B cell (primary cell): ENCODE data around the gene PRR3. TPM values are rescaled to one million over a fixed set of nuclear protein-coding genes. Genes with fewer than 3 reads are reported as not detected.
A peak's percentile ranks its signal among the peaks of the same experiment; 100 is the strongest.

Source experiments
- ATAC-seq: fragments of 200-7000 bp; cut with Tn5 transposase; one replicate; pipeline ENCODE4 v1.10.0; 2021; ENCODE audit warnings: low read depth, mild to moderate bottlenecking, moderate number of reproducible peaks, moderate library complexity
- CTCF ChIA-PET: fragments of 350-600 bp; sonication (Branson Sonifier 250); formaldehyde crosslinking; loops from one replicate; lab custom pipeline; 2021; ENCODE audit warnings: antibody characterized with exemption, inconsistent platforms; lab: Charles Lee
- POLR2A ChIA-PET: fragments of 350-600 bp; sonication (Branson Sonifier 250); formaldehyde crosslinking; loops from one replicate; lab custom pipeline; 2021; ENCODE audit warnings: antibody characterized with exemption; lab: Charles Lee
- DNase-seq: peaks from one replicate; pipeline ENCODE4 v3.0.0; 2013
- H2AFZ ChIP-seq: 2 replicates; pipeline ENCODE4 v1.6.1; 2012; ENCODE audit warnings: mild to moderate bottlenecking, low read depth, low read length; ENCODE audit not compliant: insufficient read depth, poor library complexity, severe bottlenecking
- H3K27ac ChIP-seq, 2 donors: 1 replicate in 1 of 2; 2 replicates in 1 of 2; pipeline ENCODE4 v1.5.1; 2012 to 2013; ENCODE audit warnings: low read length in 2 of 2, mild to moderate bottlenecking in 2 of 2, moderate library complexity in 1 of 2
- H3K27me3 ChIP-seq, 4 experiments: fragments of 200-600 bp in 1 of 4; sonication (generic) in 1 of 4; replicated peaks in 1 of 4; 1 replicate in 2 of 4; 2 replicates in 2 of 4; pipeline versions ENCODE4 v1.6.1 to v1.7.0; 2013 to 2016; ENCODE audit warnings: low read length in 3 of 4, mild to moderate bottlenecking in 2 of 4, mixed read lengths in 1 of 4, moderate library complexity in 1 of 4; ENCODE audit not compliant: insufficient read depth in 4 of 4, control insufficient read depth in 3 of 4; ENCODE audit errors: control extremely low read depth in 1 of 4
- H3K36me3 ChIP-seq, 2 experiments: replicated peaks in 1 of 2; 1 replicate in 1 of 2; 2 replicates in 1 of 2; pipeline versions ENCODE4 v1.6.1 to v1.7.1; 2013; ENCODE audit warnings: low read length in 1 of 2; ENCODE audit not compliant: insufficient read depth in 2 of 2, control insufficient read depth in 1 of 2; ENCODE audit errors: control extremely low read depth in 1 of 2, extremely low read depth in 1 of 2
- H3K4me1 ChIP-seq, 2 donors: fragments of 200-600 bp in 1 of 2; sonication (generic) in 1 of 2; 1 replicate in 1 of 2; 2 replicates in 1 of 2; pipeline versions ENCODE4 v1.5.1 to v1.6.1; 2013 to 2017; ENCODE audit warnings: low read length in 2 of 2; ENCODE audit not compliant: control insufficient read depth in 2 of 2, insufficient read depth in 2 of 2
- H3K4me2 ChIP-seq: replicated peaks from 2 replicates; pipeline ENCODE3; 2012; ENCODE audit warnings: mild to moderate bottlenecking, low read depth, low read length; ENCODE audit not compliant: poor library complexity, severe bottlenecking
- H3K4me3 ChIP-seq, 5 experiments: fragments of 200-600 bp in 1 of 5; sonication (generic) in 1 of 5; 1 replicate in 3 of 5; 2 replicates in 2 of 5; pipeline versions ENCODE4 v1.5.1 to v1.7.0; 2011 to 2016; ENCODE audit warnings: low read length in 4 of 5, mild to moderate bottlenecking in 4 of 5, low read depth in 2 of 5, control low read depth in 1 of 5, moderate library complexity in 1 of 5; ENCODE audit not compliant: insufficient read depth in 1 of 5; ENCODE audit errors: control extremely low read depth in 1 of 5, extremely low read depth in 1 of 5
- H3K79me2 ChIP-seq: fragments of 200-600 bp; sonication (generic); one replicate; pipeline ENCODE4 v1.6.0; 2016; ENCODE audit warnings: low read length; ENCODE audit not compliant: control insufficient read depth, insufficient read depth
- H3K9ac ChIP-seq: fragments of 200-600 bp; sonication (generic); 2 replicates; pipeline ENCODE4 v1.6.1; 2017; ENCODE audit warnings: mild to moderate bottlenecking, low read length, moderate library complexity
- H3K9me3 ChIP-seq, 3 donors: one replicate each; pipeline versions ENCODE4 v1.6.1 to v1.7.1; 2013; ENCODE audit warnings: low read length in 2 of 3; ENCODE audit not compliant: control insufficient read depth in 2 of 3, insufficient read depth in 1 of 3; ENCODE audit errors: control extremely low read depth in 1 of 3
- H4K20me1 ChIP-seq: 2 replicates; pipeline ENCODE4 v1.6.0; 2012; ENCODE audit warnings: mild to moderate bottlenecking, low read length; ENCODE audit not compliant: insufficient read depth, control insufficient read depth, poor library complexity, severe bottlenecking
- H3K27ac Mint-ChIP-seq: one replicate; pipeline ENCODE4 v1.8.0; 2021; ENCODE audit warnings: mixed read lengths
- H3K27me3 Mint-ChIP-seq: one replicate; pipeline ENCODE4 v1.8.0; 2021; ENCODE audit warnings: mixed read lengths
- H3K4me1 Mint-ChIP-seq: one replicate; pipeline ENCODE4 v1.8.0; 2021; ENCODE audit warnings: mixed read lengths
- H3K4me3 Mint-ChIP-seq: one replicate; pipeline ENCODE4 v1.8.0; 2021; ENCODE audit warnings: mixed read lengths
- H3K9me3 Mint-ChIP-seq: one replicate; pipeline ENCODE4 v1.8.0; 2022; ENCODE audit warnings: mixed read lengths; ENCODE audit not compliant: insufficient read depth
- CTCF ChIP-seq: fragments of 200-600 bp; IDR thresholded peaks from one replicate; pipeline ENCODE4 v1.8.0; 2022; ENCODE audit warnings: antibody characterized with exemption, mild to moderate bottlenecking
- EZH2 ChIP-seq: IDR thresholded peaks from 2 replicates; pipeline ENCODE4 v1.6.1; 2012; ENCODE audit warnings: borderline replicate concordance, low read depth, mild to moderate bottlenecking, moderate library complexity, low read length; ENCODE audit not compliant: insufficient read depth, poor library complexity, severe bottlenecking
- WGBS: methylation state at CpG from one replicate; pipeline ENCODE4 v1.1.5; 2013; ENCODE audit warnings: missing lambda C conversion rate; ENCODE audit not compliant: insufficient coverage; 5-methylcytosine and 5-hydroxymethylcytosine counted together
- intact Hi-C: fragments of 100-400 bp; cut with micrococcal nuclease; formaldehyde crosslinking; loops from one replicate; pipeline ENCODE4 v1.10.0; 2022
- polyA plus RNA-seq: library from polyadenylated mRNA; depleted of rRNA; stranded (reverse); fragments of >200 nt; gene quantifications from 2 replicates; pipeline ENCODE4 v1.2.3, GENCODE V29; 2012
- total RNA-seq, 2 donors: library from RNA; stranded (reverse); fragments of 120-200 nt in 1 of 2; gene quantifications; 1 replicate in 1 of 2; 2 replicates in 1 of 2; pipeline versions ENCODE4 v1.2.3 to v1.2.4, GENCODE V29; 2013 to 2022

PRR3 gene
- total and polyA plus RNA-seq, 2 donors (not counting 1 experiment from before 2014, with no cell fraction given) = 15.0 to 30.3 TPM

DNA sequence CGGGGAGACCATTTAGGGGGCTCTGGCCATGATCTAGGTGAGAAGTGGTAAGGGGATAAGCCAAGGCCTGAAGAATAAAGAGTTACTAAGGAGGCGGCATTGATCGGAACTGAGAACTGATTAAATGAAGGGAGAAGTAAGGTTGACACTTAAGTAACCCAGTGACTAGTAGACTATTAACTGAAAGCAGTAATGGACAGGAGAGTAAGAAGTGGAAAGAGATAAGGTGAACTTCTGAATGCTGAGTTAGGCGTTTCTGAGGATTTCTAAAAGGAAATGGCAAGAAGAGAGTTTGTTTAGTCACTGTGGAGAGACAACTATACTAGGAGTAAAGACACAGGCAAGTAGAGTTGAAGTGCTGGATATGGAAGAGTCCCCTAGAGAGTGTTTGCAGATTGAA is 16.0 kb downstream of the PRR3 start:
- H3K27ac ChIP-seq = peak overlapping the region in 1 of 2 donors; percentile 92
- intact Hi-C loops = loop anchor here (5.0 kb wide), 1 partner anchor 169 kb away; the partner anchor contains the start of genes FLOT1 and IER3
- Mint-ChIP-seq H3K27ac (peak overlapping the region; percentile 10), H3K4me3 (peak overlapping the region; percentile 29), H3K27me3 (no peaks in the 10 kb centered on the region), H3K9me3 (no peaks in the 10 kb centered on the region), H3K4me1 (peaks cover 57% of the 10 kb centered on the region)
- CTCF ChIA-PET = no interaction called here
- no peaks in the 10 kb centered on the region for H3K27me3 ChIP-seq
- H3K4me3 ChIP-seq = no peak overlapping the region
- peaks cover 25 to 32% of the 10 kb centered on the region in 2 donors for H3K4me1 ChIP-seq
- peak overlapping the region; percentile 72 for H3K4me2 ChIP-seq
- POLR2A ChIA-PET = no interaction called here
- H4K20me1 ChIP-seq = peaks cover 50% of the 10 kb centered on the region
- no peak overlapping the region for H2AFZ ChIP-seq
- 62% methylated on average over 4 of the region's 4 CpGs for WGBS
- peaks cover 0 to 22% of the 10 kb centered on the region in 2 experiments for H3K36me3 ChIP-seq
- no peaks in the 10 kb centered on the region for H3K9me3 ChIP-seq
- DNase-seq (no peak), ATAC-seq (no peak)
- H3K79me2 ChIP-seq = peaks cover 85% of the 10 kb centered on the region
- TF ChIP-seq CTCF (no peak), EZH2 (no peak)
- no peak overlapping the region for H3K9ac ChIP-seq

DNA sequence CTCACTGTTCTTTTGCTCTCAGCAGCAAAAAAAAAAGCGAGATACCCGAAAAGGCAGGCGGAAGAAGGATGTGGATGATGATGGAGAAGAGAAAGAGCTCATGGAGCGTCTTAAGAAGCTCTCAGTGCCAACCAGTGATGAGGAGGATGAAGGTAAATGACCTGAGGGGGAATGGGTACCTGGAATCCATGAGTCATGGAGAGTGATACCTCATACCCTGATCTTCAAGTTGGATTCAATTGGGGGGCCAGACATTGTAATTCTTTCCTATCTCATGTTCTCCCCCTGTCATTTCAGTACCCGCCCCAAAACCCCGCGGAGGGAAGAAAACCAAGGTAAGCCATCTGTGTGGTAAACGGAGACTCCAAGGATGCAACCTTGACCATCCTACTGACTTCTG is 21.0 kb downstream of the PRR3 start:
- no peaks in the 10 kb centered on the region for H3K27me3 ChIP-seq
- Mint-ChIP-seq H3K4me1 (peaks cover 22% of the 10 kb centered on the region), H3K27ac (no peak overlapping the region), H3K27me3 (no peaks in the 10 kb centered on the region), H3K4me3 (no peak overlapping the region), H3K9me3 (no peaks in the 10 kb centered on the region)
- no peak overlapping the region for H3K4me2 ChIP-seq
- no peak overlapping the region for H2AFZ ChIP-seq
- no peak overlapping the region for H3K27ac ChIP-seq
- no peaks in the 10 kb centered on the region for H3K9me3 ChIP-seq
- peaks cover 37% of the 10 kb centered on the region for H4K20me1 ChIP-seq
- DNase-seq (no peak), ATAC-seq (no peak)
- no peak for TF ChIP-seq CTCF
- TF ChIP-seq EZH2 = no peak
- peaks cover 57% of the 10 kb centered on the region for H3K79me2 ChIP-seq
- no peak overlapping the region for H3K9ac ChIP-seq
- ChIA-PET POLR2A (no interaction called here), CTCF (interaction anchor here (1.1 to 3.7 kb wide), 5 partner anchors 19 to 95 kb away, joined by 3 to 22 read pairs (median 11); no protein-coding TSS in a partner anchor)
- WGBS = 100% methylated on average over 4 of the region's 8 CpGs
- H3K36me3 ChIP-seq = peaks cover 2 to 66% of the 10 kb centered on the region in 2 experiments
- no peak overlapping the region for H3K4me3 ChIP-seq
- peaks cover 6 to 8% of the 10 kb centered on the region in 2 donors for H3K4me1 ChIP-seq
- intact Hi-C loops = no loop called here
